GM10266 (cell line): Measurements from ENCODE around the gene STX10.

Experiments
- DNase-seq: peaks from one replicate; pipeline ENCODE4 v3.0.0; 2012; ENCODE audit errors: extremely low spot score
- TF ChIP-seq, protein P1 (sequence below): IDR thresholded peaks from 2 replicates; pipeline ENCODE4 v1.5.1; 2012; ENCODE audit warnings: mild to moderate bottlenecking, low read depth; ENCODE audit not compliant: control insufficient read depth, insufficient read depth; ENCODE audit errors: missing control alignments

STX10 gene

GRCh38 chr19:13109361-13110098, 40.6 kb downstream of the STX10 start:
- no peak for DNase-seq
- TF ChIP-seq, protein P1, sequence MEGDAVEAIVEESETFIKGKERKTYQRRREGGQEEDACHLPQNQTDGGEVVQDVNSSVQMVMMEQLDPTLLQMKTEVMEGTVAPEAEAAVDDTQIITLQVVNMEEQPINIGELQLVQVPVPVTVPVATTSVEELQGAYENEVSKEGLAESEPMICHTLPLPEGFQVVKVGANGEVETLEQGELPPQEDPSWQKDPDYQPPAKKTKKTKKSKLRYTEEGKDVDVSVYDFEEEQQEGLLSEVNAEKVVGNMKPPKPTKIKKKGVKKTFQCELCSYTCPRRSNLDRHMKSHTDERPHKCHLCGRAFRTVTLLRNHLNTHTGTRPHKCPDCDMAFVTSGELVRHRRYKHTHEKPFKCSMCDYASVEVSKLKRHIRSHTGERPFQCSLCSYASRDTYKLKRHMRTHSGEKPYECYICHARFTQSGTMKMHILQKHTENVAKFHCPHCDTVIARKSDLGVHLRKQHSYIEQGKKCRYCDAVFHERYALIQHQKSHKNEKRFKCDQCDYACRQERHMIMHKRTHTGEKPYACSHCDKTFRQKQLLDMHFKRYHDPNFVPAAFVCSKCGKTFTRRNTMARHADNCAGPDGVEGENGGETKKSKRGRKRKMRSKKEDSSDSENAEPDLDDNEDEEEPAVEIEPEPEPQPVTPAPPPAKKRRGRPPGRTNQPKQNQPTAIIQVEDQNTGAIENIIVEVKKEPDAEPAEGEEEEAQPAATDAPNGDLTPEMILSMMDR: no peak

DNA sequence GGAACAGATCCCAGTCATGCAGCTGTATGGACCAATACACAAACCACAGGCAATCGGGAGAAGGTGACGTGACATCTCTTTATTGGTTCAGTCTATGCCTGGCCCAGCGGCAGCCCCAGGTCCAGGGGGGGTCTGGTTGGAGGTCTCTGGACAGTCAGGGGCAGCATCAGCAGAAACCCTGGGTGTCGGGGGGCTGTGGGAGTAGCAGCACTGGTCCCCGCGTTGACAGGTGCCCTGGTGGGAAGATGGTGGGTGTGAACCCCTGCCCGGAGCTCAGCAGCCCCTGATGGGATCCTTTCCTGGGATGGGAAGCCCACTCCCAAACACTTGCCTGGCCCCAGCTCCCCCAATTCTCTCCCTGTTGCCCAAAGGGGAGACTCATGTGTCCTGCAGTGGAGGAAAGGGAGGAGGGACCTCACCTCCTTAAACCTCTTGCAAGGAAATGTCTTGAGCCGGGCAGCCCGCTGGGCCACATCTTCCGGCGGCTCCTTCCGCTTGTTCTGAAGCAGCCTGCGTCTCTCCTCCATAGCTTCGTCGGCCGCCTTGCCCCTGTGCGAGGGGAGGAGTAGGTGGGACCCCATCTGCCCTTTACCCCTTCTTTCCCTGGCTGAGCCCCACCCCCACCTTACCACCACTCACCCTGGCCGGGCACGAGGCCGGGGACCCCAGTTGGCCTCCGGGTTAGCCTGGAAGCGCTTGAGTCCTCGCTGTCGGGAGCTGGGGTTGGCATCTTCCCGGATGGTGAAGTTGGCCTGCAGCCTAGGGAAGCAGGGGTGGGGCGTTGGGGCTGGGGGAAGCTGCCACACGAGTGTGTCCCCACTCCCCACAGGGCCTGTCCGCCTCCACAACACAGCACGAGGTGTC, 45.1 kb downstream of the STX10 start:
- TF ChIP-seq, protein P1: no peak
- DNase-seq: no peak

DNA sequence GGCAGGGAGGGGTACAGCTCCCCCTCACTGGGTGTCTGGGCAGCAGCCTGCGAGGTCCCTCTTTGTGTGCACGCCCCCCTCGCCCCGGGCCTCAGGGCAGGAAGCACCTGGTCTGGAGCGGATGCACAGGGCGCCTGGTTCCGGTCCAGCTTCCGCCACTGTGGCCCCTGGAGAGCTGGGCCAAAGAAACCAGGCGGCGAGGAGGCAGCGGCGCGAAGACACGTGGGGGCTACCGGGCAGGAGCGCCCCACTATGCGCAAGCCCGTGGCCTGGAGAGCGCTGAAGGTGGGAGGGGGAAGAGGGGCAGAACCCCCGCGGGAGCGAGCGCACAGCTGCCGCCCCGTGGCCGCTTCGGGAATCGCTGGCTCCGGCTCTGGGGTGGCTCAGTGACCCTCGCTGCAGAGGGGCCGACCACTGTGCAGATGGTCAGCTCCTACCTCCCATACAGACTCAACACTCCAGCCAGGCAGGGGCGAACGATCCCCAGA, 45.8 kb downstream of the STX10 start:
- peak; percentile 87 for DNase-seq
- TF ChIP-seq, protein P1: peak; percentile 96

- no peak for DNase-seq
- TF ChIP-seq, protein P1: no peak
Observed at GRCh38 chr19:13103581-13104359, 46.4 kb downstream of the STX10 start.

DNA sequence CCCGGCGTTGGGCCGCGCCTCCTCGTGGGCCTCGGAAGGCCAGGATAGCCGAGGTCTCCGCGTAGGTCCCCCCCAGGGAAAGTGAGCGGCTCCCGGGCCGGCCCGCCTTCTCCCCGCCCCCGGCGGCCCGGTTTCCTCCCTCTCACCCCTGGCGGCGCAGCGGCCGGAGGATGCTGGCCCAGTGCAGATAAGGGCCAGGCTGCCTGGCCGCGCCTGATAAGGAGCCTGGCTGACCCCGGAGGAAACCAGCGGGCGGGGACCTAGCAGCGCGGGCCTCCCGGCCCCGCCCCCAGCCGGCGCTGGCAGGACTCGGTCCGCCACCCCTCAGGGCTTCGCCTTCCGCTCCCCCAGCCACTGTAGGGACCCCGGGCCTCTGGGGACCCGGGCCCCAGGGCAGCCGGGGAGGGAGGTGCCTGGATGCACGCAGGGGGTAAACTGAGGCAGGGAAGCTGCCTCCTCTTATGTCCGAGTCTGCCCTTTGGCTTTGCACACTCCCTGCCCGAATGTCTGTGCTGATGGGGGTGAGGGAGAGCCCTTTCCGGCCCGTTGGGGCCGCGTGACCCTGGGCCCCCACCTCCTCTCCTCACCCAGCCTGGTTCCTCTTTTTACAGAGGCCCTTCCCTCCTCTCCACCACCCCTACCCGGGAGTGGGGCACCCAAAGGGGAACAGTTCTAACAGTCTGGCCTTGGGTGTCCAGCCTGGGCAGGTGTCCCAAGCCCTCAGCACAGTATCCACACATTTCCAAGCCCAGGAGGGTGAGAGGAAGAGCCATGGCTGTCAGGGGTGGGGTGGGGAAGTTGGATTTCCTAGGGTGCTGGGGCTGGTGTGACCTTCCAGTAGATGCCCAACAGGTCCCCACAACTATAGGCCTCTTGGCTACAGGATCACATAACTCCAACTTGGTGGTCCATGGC, 47.3 kb downstream of the STX10 start, which contains the start of gene LYL1:
LYL1 (minus strand) TSS at position 193 of the 915 bp plus-strand sequence. CDS start 1,687 bp downstream, outside the sequence.
- DNase-seq: peak; percentile 83
- TF ChIP-seq, protein P1: no peak

- TF ChIP-seq, protein P1: no peak
- no peak for DNase-seq
Observed at GRCh38 chr19:13102416-13102665, 47.8 kb downstream of the STX10 start.
